Nephron progenitor cell (in vitro differentiated cells): ENCODE results near the gene OST4.

Source experiments
- DNase-seq: peaks from one replicate; pipeline ENCODE4 v3.0.0; 2021
- H3K27ac Mint-ChIP-seq: 2 replicates; pipeline ENCODE4 v1.8.0; 2021; ENCODE audit warnings: mild to moderate bottlenecking, moderate library complexity, mixed read lengths
- H3K27me3 Mint-ChIP-seq: 2 replicates; pipeline ENCODE4 v1.8.0; 2021; ENCODE audit warnings: mild to moderate bottlenecking, low read depth, mixed read lengths; ENCODE audit not compliant: poor library complexity
- H3K36me3 Mint-ChIP-seq: 2 replicates; pipeline ENCODE4 v1.8.0; 2021; ENCODE audit warnings: low read depth, mixed read lengths
- H3K4me1 Mint-ChIP-seq: 2 replicates; pipeline ENCODE4 v1.8.0; 2021; ENCODE audit warnings: mixed read lengths
- H3K4me3 Mint-ChIP-seq: 2 replicates; pipeline ENCODE4 v1.8.0; 2021; ENCODE audit warnings: mild to moderate bottlenecking, moderate library complexity, mixed read lengths
- H3K9me3 Mint-ChIP-seq: 2 replicates; pipeline ENCODE4 v1.8.0; 2021; ENCODE audit warnings: mild to moderate bottlenecking, moderate library complexity, mixed read lengths
- CTCF ChIP-seq: fragments of 200-600 bp; sonication (generic); IDR thresholded peaks from 2 replicates; pipeline ENCODE4 v1.5.0; 2021; ENCODE audit warnings: antibody characterized with exemption

OST4 gene

GRCh38 chr2:27087823-27088410 is 16.5 kb upstream of the OST4 start:
- no peak for TF ChIP-seq CTCF
- H3K4me3 Mint-ChIP-seq: peak overlapping the region; percentile 46
- H3K4me1 Mint-ChIP-seq: peaks cover 39% of the 10 kb centered on the region
- no peaks in the 10 kb centered on the region for H3K9me3 Mint-ChIP-seq
- H3K27me3 Mint-ChIP-seq: peaks cover 36% of the 10 kb centered on the region
- DNase-seq: no peak
- no peak overlapping the region for H3K27ac Mint-ChIP-seq
- H3K36me3 Mint-ChIP-seq: no peaks in the 10 kb centered on the region

- no peak within 1 kb of the TSS for H3K27ac Mint-ChIP-seq
- no peaks in the 10 kb centered on the region for H3K36me3 Mint-ChIP-seq
- H3K27me3 Mint-ChIP-seq: peaks cover 34% of the 10 kb centered on the region
- peak within 1 kb of the TSS; percentile 81 for H3K4me3 Mint-ChIP-seq
- H3K4me1 Mint-ChIP-seq: peaks cover 29% of the 10 kb centered on the region
- peak; percentile 58 for DNase-seq
- H3K9me3 Mint-ChIP-seq: no peaks in the 10 kb centered on the region
- TF ChIP-seq CTCF: no peak
These were observed 15.5 kb upstream of the OST4 start, which contains the start of gene KHK for GRCh38 chr2:27086724-27087593. Gene KHK (plus strand): TSS chr2:27086772. CDS start chr2:27087260, 488 bp downstream.

- peak; percentile 73 for TF ChIP-seq CTCF
- Mint-ChIP-seq H3K27ac (no peak overlapping the region), H3K36me3 (no peaks in the 10 kb centered on the region), H3K9me3 (no peaks in the 10 kb centered on the region), H3K4me3 (peak overlapping the region; percentile 81), H3K4me1 (peaks cover 31% of the 10 kb centered on the region), H3K27me3 (peaks cover 33% of the 10 kb centered on the region)
- peak; percentile 98 for DNase-seq
These were observed 14.8 kb upstream of the OST4 start for GRCh38 chr2:27086090-27086723.

GRCh38 chr2:27085673-27086089 is 14.2 kb upstream of the OST4 start:
- TF ChIP-seq CTCF: no peak
- no peak overlapping the region for H3K27ac Mint-ChIP-seq
- H3K4me3 Mint-ChIP-seq: peak overlapping the region; percentile 62
- no peaks in the 10 kb centered on the region for H3K9me3 Mint-ChIP-seq
- H3K36me3 Mint-ChIP-seq: no peaks in the 10 kb centered on the region
- peaks cover 29% of the 10 kb centered on the region for H3K27me3 Mint-ChIP-seq
- peaks cover 36% of the 10 kb centered on the region for H3K4me1 Mint-ChIP-seq
- DNase-seq: peak; percentile 54

DNA sequence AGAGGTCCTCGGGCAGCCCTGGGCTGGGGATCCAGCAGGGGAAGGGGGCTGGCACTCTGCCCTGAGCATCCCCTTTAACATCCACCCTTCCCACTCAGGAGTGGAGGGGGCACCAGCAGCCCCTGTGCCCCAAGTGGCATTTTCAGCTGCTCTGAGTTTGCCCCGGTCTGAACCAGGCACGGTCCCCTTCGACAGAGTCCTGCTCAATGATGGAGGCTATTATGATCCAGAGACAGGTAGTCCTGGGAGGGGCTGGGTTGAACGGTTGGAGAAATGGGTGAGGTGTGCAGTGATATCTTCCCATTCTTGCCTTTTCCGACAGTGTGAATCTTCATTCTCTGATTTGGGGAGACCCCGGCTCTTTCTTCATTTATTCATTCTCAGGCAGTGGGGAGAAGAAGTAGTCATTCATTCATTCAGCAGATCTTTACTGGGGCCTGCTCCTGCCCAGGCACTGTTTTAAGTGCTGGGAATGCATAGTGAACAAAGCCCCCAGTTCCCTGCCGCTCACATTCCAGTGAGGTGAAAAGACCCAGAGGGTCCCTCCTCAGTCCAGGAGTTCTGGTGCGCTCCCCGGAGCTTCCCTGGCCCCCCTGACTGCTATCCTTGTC is 13.7 kb upstream of the OST4 start:
- H3K27ac Mint-ChIP-seq: no peak overlapping the region
- TF ChIP-seq CTCF: no peak

More for the DNA sequence above, 13.7 kb upstream of the OST4 start:
- Mint-ChIP-seq H3K9me3 (no peaks in the 10 kb centered on the region), H3K4me1 (peaks cover 41% of the 10 kb centered on the region), H3K4me3 (peak overlapping the region; percentile 62), H3K36me3 (no peaks in the 10 kb centered on the region), H3K27me3 (peaks cover 29% of the 10 kb centered on the region)
- DNase-seq: no peak
